Spleen (tissue), 11 donors: Measurements from ENCODE around the gene CFI. TPM values are rescaled to one million over a fixed set of nuclear protein-coding genes. Genes with fewer than 3 reads are reported as not detected.

Experiments
- DNase-seq: peaks from one replicate; pipeline ENCODE4 v3.0.0-alpha.2; 2020
- H3K27ac ChIP-seq, 8 donors: fragments of 200-600 bp; sonication (generic) in 7 of 8; 1 replicate in 4 of 8; 2 replicates in 4 of 8; pipeline versions ENCODE4 v1.5.0 to v1.8.0; 2016 to 2021; ENCODE audit warnings: inconsistent platforms in 4 of 8, mild to moderate bottlenecking in 4 of 8, moderate library complexity in 1 of 8
- H3K27me3 ChIP-seq, 7 donors: fragments of 200-600 bp; sonication (generic) in 6 of 7; replicated peaks in 1 of 7; 1 replicate in 4 of 7; 2 replicates in 3 of 7; pipeline versions ENCODE4 v1.5.0 to v1.8.0; 2016 to 2021; ENCODE audit warnings: inconsistent platforms in 3 of 7, mild to moderate bottlenecking in 1 of 7
- H3K36me3 ChIP-seq, 6 donors: fragments of 200-600 bp; sonication (generic) in 5 of 6; 1 replicate in 4 of 6; 2 replicates in 2 of 6; pipeline versions ENCODE4 v1.5.0 to v1.8.0; 2016 to 2021; ENCODE audit warnings: inconsistent platforms in 2 of 6
- H3K4me1 ChIP-seq, 6 donors: fragments of 200-600 bp; sonication (generic) in 5 of 6; 1 replicate in 3 of 6; 2 replicates in 3 of 6; pipeline versions ENCODE4 v1.5.0 to v1.8.0; 2016 to 2021; ENCODE audit warnings: inconsistent platforms in 3 of 6
- H3K4me3 ChIP-seq, 8 donors: fragments of 200-600 bp; sonication (generic) in 7 of 8; 1 replicate in 4 of 8; 2 replicates in 4 of 8; pipeline versions ENCODE4 v1.5.0 to v1.8.0; 2016 to 2021; ENCODE audit warnings: inconsistent platforms in 4 of 8, mild to moderate bottlenecking in 4 of 8, moderate library complexity in 2 of 8
- H3K9me3 ChIP-seq, 8 donors: fragments of 200-600 bp; sonication (generic) in 7 of 8; 1 replicate in 4 of 8; 2 replicates in 4 of 8; pipeline versions ENCODE4 v1.5.0 to v1.8.0; 2016 to 2021; ENCODE audit warnings: inconsistent platforms in 4 of 8
- CTCF ChIP-seq, 11 experiments: fragments of 200-600 bp in 7 of 11; fragments of 450-650 bp in 4 of 11; sonication (generic) in 4 of 11; IDR thresholded peaks in 8 of 11; conservative IDR thresholded peaks in 3 of 11; 1 replicate in 7 of 11; 2 replicates in 4 of 11; pipeline versions ENCODE4 v1.4.0 to v1.8.0; 2016 to 2021; ENCODE audit warnings: antibody characterized with exemption in 11 of 11, inconsistent platforms in 4 of 11, mild to moderate bottlenecking in 1 of 11
- POLR2A ChIP-seq, 3 donors: fragments of 450-650 bp; IDR thresholded peaks; one replicate each; pipeline ENCODE4 v1.5.1; 2017; ENCODE audit warnings: antibody characterized with exemption in 3 of 3, mild to moderate bottlenecking in 1 of 3
- POLR2AphosphoS5 ChIP-seq, 3 donors: sonication (generic); formaldehyde crosslinking; IDR thresholded peaks; one replicate each; pipeline ENCODE4 v1.5.1; 2017; ENCODE audit warnings: antibody characterized with exemption in 3 of 3
- WGBS, 5 donors: extraction: QIAGEN DNeasy Blood & Tissue Kit in 3 of 5; methylation state at CpG; one replicate each; pipeline versions ENCODE4 v1.1.5 to v1.1.7; 2013 to 2018; 5-methylcytosine and 5-hydroxymethylcytosine counted together
- intact Hi-C: fragments of 100-400 bp; cut with DNase I; formaldehyde crosslinking; loops from one replicate; pipeline ENCODE4 v1.15.0; 2023; ENCODE audit warnings: low total_unique reads
- polyA plus RNA-seq, 3 donors: library from polyadenylated mRNA; stranded (reverse); fragments of 200-250 nt; gene quantifications; one replicate each; pipeline ENCODE4 v1.2.1, GENCODE V29; 2013
- total RNA-seq, 7 donors: library from RNA; depleted of rRNA in 3 of 7; stranded (reverse); fragments of >200 nt in 3 of 7; fragmentation: NEBNext Ultra II Directional in 4 of 7; extraction: Animal tissue kit (Norgen Biotek cat#: 25700) in 4 of 7; gene quantifications; one replicate each; pipeline versions ENCODE4 v1.1.0 to v1.2.1, GENCODE V29; 2016 to 2021
- donor health status: healthy with polysubstance abuse.
- donor health status: DM: no; HTN: no; CAD: no; lungs with moderate emphysema.
- donor health status: DM: no; HTN: no; CAD: no.
- donor health status: Bipolar disorder and iron deficiency.
- donor health status: healthy.
- donor health status: DM: no; HTN: no; CAD: no.
- donor health status: DM: yes; HTN: yes; CAD: no.

CFI gene
- total and polyA plus RNA-seq, 10 donors, result 9.8 to 88.2 (median 59.0) TPM

DNA sequence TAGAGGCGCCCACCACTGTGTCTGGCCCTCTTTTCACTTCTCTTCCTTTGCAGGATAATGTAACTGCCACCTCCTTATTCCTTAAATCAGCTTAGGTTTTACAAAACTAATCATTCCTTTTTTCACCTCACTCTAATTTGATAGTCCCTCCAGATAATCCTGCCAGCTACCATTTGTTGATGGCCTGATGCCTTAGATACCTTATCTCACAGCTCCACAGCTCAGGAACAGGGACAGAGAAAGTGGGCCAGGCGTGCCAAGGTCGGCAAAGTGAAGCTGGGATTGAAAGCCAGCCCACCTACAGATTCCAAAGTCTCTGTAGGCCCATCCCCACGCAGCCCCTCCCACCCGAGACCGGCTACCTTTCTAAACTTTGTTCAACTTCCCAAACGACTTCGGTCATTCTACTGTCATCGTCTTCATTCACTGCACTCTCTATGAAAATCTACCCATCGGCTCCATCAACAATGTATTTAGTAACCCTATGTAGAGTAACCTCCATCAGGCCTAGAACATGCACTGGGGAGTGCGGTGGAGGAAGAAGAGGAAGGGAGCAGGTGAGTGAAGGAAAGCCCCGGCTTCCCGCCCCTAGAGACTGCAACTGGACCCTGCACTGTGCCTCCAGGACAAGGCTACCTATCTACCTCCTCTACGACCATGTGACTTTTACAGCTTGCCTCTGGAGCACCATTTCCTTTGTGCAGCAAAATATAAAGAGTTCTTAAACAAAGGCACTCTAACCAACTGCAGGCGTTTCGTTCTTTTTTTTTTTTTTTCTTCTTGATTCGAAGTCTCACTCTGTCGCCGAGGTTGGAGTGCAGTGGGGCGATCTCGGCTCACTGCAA lies 100.0 kb downstream of the CFI start:
- Histone ChIP-seq H3K27me3 (no peaks in the 10 kb centered on the region), H3K27ac (peak overlapping the region; percentile 74 to 91 (median 87)), H3K4me1 (peaks cover 12 to 42% (median 22%) of the 10 kb centered on the region in 6 donors), H3K4me3 (peak overlapping the region; percentile 53 to 90 (median 78)), H3K36me3 (peaks cover 0 to 11% (median 6%) of the 10 kb centered on the region in 6 donors), H3K9me3 (no peaks in the 10 kb centered on the region)
- no peak for DNase-seq
- intact Hi-C loops, result loop anchor here (10.0 kb wide), 2 partner anchors 123 to 137 kb away; partner anchors contain the start of genes MCUB and RRH
- no peak for TF ChIP-seq POLR2A (IDR thresholded peaks at IDR 0.05)
- no peak for TF ChIP-seq POLR2AphosphoS5 (IDR thresholded peaks at IDR 0.05)
- no peak for TF ChIP-seq CTCF (IDR thresholded peaks at IDR 0.05 in 8 of 11, conservative IDR thresholded peaks at IDR 0.05 in 3 of 11)
- WGBS, 5 donors, result 29 to 35% (median 32%) methylated on average over 21 of the region's 21 CpGs

DNA sequence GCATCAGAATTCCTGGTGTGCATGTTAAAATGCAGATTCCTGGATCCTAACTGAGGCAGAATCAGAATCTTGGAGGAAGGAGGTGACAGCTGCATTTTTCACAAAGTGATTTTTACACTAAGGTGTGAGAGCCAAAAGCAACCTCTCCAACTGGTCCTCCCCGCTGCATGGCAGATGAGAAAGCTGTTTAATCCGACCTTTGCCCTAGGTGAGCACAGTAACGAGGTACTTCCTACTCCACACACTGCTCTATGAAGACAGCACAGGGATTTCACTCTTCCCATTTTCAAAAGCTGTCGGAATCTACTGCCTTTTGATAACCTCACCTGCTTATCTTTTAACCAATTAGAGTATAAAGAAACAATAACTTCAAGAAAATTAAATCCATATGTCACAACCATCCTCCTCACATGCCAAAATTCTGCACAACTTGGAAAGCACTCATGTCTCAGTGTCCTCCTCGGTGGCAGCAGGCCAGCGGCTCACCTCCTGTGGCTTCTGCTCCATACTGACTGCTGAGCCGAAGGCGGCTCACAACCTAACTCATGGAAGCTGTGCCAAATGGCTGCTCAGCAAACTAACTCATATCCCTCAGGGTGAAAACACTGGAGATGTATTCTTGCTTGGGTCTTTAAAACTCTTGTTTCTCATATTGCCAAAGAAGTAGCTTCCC lies 102.1 kb downstream of the CFI start:
- DNase-seq, result no peak
- TF ChIP-seq POLR2A (IDR thresholded peaks at IDR 0.05), result no peak
- TF ChIP-seq POLR2AphosphoS5 (IDR thresholded peaks at IDR 0.05), result no peak
- no peak for TF ChIP-seq CTCF (IDR thresholded peaks at IDR 0.05 in 8 of 11, conservative IDR thresholded peaks at IDR 0.05 in 3 of 11)
- WGBS, 5 donors, result 75 to 93% (median 91%) methylated on average over 8 of the region's 8 CpGs
- Histone ChIP-seq H3K27me3 (no peaks in the 10 kb centered on the region), H3K9me3 (no peaks in the 10 kb centered on the region), H3K4me3 (no peak overlapping the region), H3K4me1 (peaks cover 12 to 42% (median 22%) of the 10 kb centered on the region in 6 donors), H3K27ac (no peak overlapping the region), H3K36me3 (peaks cover 0 to 31% (median 7%) of the 10 kb centered on the region in 6 donors)
- intact Hi-C loops, result loop anchor here (10.0 kb wide), 2 partner anchors 125 to 135 kb away; partner anchors contain the start of genes MCUB and RRH

DNA sequence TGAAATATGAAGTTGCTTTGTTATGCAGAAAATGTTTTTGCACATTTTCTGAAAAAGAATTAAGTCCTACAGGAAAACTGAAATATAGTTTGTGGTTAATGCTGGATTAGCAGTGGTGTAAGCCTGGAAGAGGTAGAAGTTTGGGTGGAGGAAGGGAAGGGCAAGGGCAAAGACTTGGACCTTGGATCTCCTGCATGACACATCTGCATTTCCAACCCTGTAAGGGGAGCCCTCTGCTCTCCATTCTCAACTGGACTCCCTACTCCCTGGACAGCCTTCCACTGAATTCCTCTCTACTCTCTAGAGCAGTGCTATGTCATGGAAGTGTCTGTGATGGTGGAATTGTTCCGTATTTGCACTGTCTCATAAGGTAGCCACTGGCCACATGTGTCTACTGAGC lies 103.1 kb downstream of the CFI start:
- no peak overlapping the region for H3K4me3 ChIP-seq
- H3K4me1 ChIP-seq, result peaks cover 5 to 32% (median 16%) of the 10 kb centered on the region in 6 donors
- H3K9me3 ChIP-seq, result no peaks in the 10 kb centered on the region
- TF ChIP-seq POLR2AphosphoS5 (IDR thresholded peaks at IDR 0.05), result no peak
- TF ChIP-seq CTCF (IDR thresholded peaks at IDR 0.05 in 8 of 11, conservative IDR thresholded peaks at IDR 0.05 in 3 of 11), result no peak
- no peak for TF ChIP-seq POLR2A (IDR thresholded peaks at IDR 0.05)
- no peak for DNase-seq
- H3K36me3 ChIP-seq, result peaks cover 0 to 41% (median 13%) of the 10 kb centered on the region in 6 donors
- WGBS, 5 donors, result 86 to 100% (median 98%) methylated on average over 1 of the region's 1 CpG
- no peaks in the 10 kb centered on the region for H3K27me3 ChIP-seq
- H3K27ac ChIP-seq, result no peak overlapping the region
- intact Hi-C loops, result no loop called here
